Measurements from ENCODE around the gene STX2. TPM values are rescaled to one million over a fixed set of nuclear protein-coding genes. Genes with fewer than 3 reads are reported as not detected.

The STX2 gene
- polyA plus RNA-seq, 1 donor (not counting 4 experiments of a cell fraction or from before 2014, with no cell fraction given): 24.1 TPM

- no peaks in the 10 kb centered on the region for H3K9me3 ChIP-seq (ENCODE audit: control insufficient read depth, low read depth, low read length)
- H3K27me3 ChIP-seq (ENCODE audit: control insufficient read depth, extremely low read depth, insufficient read depth, low read length): no peaks in the 10 kb centered on the region
- dilution Hi-C loops (cut with MboI; ENCODE audit: extremely low pct_ligation_motif_present, low sequenced_read_pairs): no loop called here
- DNase-seq (ENCODE audit: low read depth, low spot score) (no peak), FAIRE-seq (no peak)
- no peak overlapping the region for H2AFZ ChIP-seq (ENCODE audit: control insufficient read depth, low read length)
- no peak overlapping the region for H3K4me3 ChIP-seq (ENCODE audit: control insufficient read depth in 2 of 3, extremely low read depth in 1 of 3, insufficient read depth in 2 of 3, low read depth in 1 of 3, low read length in 3 of 3)
- no peak overlapping the region for H3K27ac ChIP-seq (ENCODE audit: control insufficient read depth, insufficient read depth, low read length)
- peaks cover 7 to 12% of the 10 kb centered on the region in 2 experiments for H3K36me3 ChIP-seq (ENCODE audit: control insufficient read depth in 2 of 2, extremely low read depth in 1 of 2, insufficient read depth in 2 of 2, low read length in 2 of 2)
- H3K4me2 ChIP-seq (ENCODE audit: control insufficient read depth, extremely low read depth, insufficient read depth, low read depth, low read length): no peak overlapping the region
- no peaks in the 10 kb centered on the region for H3K4me1 ChIP-seq (ENCODE audit: control insufficient read depth, extremely low read depth, insufficient read depth, low read length)
- no peaks in the 10 kb centered on the region for H4K20me1 ChIP-seq (ENCODE audit: control insufficient read depth, extremely low read depth, insufficient read depth, low read length)
- no peak overlapping the region for H3K9ac ChIP-seq (ENCODE audit: control insufficient read depth, extremely low read depth, insufficient read depth, low read length)
- TF ChIP-seq CTCF (optimal IDR thresholded peaks at IDR 0.05 in 1 of 3, IDR thresholded peaks at IDR 0.05 in 1 of 3, conservative IDR thresholded peaks at IDR 0.05 in 1 of 3; ENCODE audit: extremely low read depth in 1 of 3, insufficient read depth in 2 of 3, low read length in 3 of 3) (no peak), EZH2 (IDR thresholded peaks at IDR 0.05; ENCODE audit: low read length) (no peak)
- H3K79me2 ChIP-seq (ENCODE audit: control insufficient read depth, insufficient read depth, low read length): peaks cover 20% of the 10 kb centered on the region
- H3K9me1 ChIP-seq (ENCODE audit: control insufficient read depth, extremely low read depth, insufficient read depth, low read length): no peaks in the 10 kb centered on the region
Measured at GRCh38 chr12:130825771-130826150, 13.3 kb downstream of the STX2 start.

GRCh38 chr12:130819681-130820080 lies 19.4 kb downstream of the STX2 start:
- Histone ChIP-seq H3K4me1 (ENCODE audit: control insufficient read depth, extremely low read depth, insufficient read depth, low read length) (peaks cover 6% of the 10 kb centered on the region), H3K9me1 (ENCODE audit: control insufficient read depth, extremely low read depth, insufficient read depth, low read length) (no peaks in the 10 kb centered on the region), H3K79me2 (ENCODE audit: control insufficient read depth, insufficient read depth, low read length) (peaks cover 13% of the 10 kb centered on the region), H3K9ac (ENCODE audit: control insufficient read depth, extremely low read depth, insufficient read depth, low read length) (no peak overlapping the region), H3K9me3 (ENCODE audit: control insufficient read depth, low read depth, low read length) (no peaks in the 10 kb centered on the region), H3K27ac (ENCODE audit: control insufficient read depth, insufficient read depth, low read length) (no peak overlapping the region), H3K4me3 (ENCODE audit: control insufficient read depth in 2 of 3, extremely low read depth in 1 of 3, insufficient read depth in 2 of 3, low read depth in 1 of 3, low read length in 3 of 3) (no peak overlapping the region), H2AFZ (ENCODE audit: control insufficient read depth, low read length) (no peak overlapping the region), H4K20me1 (ENCODE audit: control insufficient read depth, extremely low read depth, insufficient read depth, low read length) (no peaks in the 10 kb centered on the region), H3K4me2 (ENCODE audit: control insufficient read depth, extremely low read depth, insufficient read depth, low read depth, low read length) (no peak overlapping the region), H3K36me3 (ENCODE audit: control insufficient read depth in 2 of 2, extremely low read depth in 1 of 2, insufficient read depth in 2 of 2, low read length in 2 of 2) (peaks cover 11 to 19% of the 10 kb centered on the region in 2 experiments), H3K27me3 (ENCODE audit: control insufficient read depth, extremely low read depth, insufficient read depth, low read length) (no peaks in the 10 kb centered on the region)
- no peak for DNase-seq (ENCODE audit: low read depth, low spot score)
- dilution Hi-C loops (cut with MboI; ENCODE audit: extremely low pct_ligation_motif_present, low sequenced_read_pairs): no loop called here
- FAIRE-seq: no peak
- TF ChIP-seq CTCF (optimal IDR thresholded peaks at IDR 0.05 in 1 of 3, IDR thresholded peaks at IDR 0.05 in 1 of 3, conservative IDR thresholded peaks at IDR 0.05 in 1 of 3; ENCODE audit: extremely low read depth in 1 of 3, insufficient read depth in 2 of 3, low read length in 3 of 3) (no peak), EZH2 (IDR thresholded peaks at IDR 0.05; ENCODE audit: low read length) (no peak)
